Activated CD4-positive, alpha-beta T cell treated with anti-CD3 and anti-CD28 coated beads, Interleukin-2, amount 10 ng/mL, durations not matched to agents 24 days and 14 days (primary cell): Measurements from ENCODE around the gene OPRL1. TPM values are rescaled to one million over a fixed set of nuclear protein-coding genes. Genes with fewer than 3 reads are reported as not detected.
A peak's percentile ranks its signal among the peaks of the same experiment; 100 is the strongest.

Source experiments
- DNase-seq: peaks from one replicate; pipeline ENCODE4 v3.0.0; 2022
- H3K27ac Mint-ChIP-seq: one replicate; pipeline ENCODE4 v1.8.0; 2022; ENCODE audit warnings: mild to moderate bottlenecking, mixed read lengths
- H3K27me3 Mint-ChIP-seq: one replicate; pipeline ENCODE4 v1.8.0; 2022; ENCODE audit warnings: mixed read lengths
- H3K36me3 Mint-ChIP-seq: one replicate; pipeline ENCODE4 v1.8.0; 2022; ENCODE audit warnings: low read depth, mild to moderate bottlenecking, mixed read lengths
- H3K4me1 Mint-ChIP-seq: one replicate; pipeline ENCODE4 v1.8.0; 2021; ENCODE audit warnings: mixed read lengths
- H3K4me3 Mint-ChIP-seq: one replicate; pipeline ENCODE4 v1.8.0; 2022; ENCODE audit warnings: mild to moderate bottlenecking, moderate library complexity, mixed read lengths
- H3K9me3 Mint-ChIP-seq: one replicate; pipeline ENCODE4 v1.8.0; 2021; ENCODE audit warnings: mixed read lengths
- intact Hi-C: fragments of 100-400 bp; cut with micrococcal nuclease; formaldehyde crosslinking; loops from one replicate; pipeline ENCODE4 v1.15.1; 2023
- total RNA-seq: library from RNA; stranded (reverse); gene quantifications from 2 replicates; pipeline ENCODE4 v1.2.3, GENCODE V29; 2022

Gene OPRL1
- total RNA-seq = 0.23 and 0.28 TPM in 2 replicates

DNA sequence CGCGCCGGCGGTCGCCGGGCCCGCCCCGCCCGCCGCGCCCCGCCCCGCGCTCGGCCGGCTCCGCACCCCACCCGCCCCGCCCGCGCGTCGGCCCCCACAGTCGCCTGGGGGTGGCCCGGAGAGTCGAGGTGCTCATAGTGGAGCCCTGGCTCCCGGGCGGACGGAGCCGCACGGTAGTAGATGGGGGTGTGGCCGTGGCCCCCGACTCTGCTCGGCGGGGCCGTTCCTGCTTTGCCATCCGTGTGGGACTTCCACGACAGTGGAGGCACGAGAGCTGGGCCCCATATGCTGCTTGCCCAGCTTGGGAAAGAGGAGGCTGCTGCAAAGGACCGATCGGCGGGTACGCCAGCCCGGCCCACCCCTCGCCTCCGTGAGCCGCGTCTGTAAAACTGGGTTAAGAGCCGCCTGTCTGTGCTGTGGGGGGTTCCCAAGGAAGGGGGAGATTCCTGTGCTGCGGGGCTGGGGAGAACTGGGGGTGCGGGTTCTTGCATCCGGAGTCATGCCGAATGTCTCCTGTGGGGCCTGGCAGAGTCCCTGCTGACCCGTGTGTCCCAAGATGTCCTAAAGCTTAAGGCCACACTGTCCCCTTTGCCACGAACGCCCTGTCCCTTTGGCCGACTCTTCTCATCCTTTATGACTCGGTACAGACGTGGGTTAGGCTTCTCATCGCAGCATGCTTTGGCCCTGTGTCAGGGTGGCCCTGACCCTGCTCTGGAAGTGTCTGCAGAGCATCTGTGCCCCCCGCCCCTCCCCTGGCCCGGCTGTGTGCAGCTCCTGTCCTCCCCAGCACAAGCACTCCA, at the start of gene OPRL1:
TSS of gene OPRL1 (plus strand) at position 70 of the 800 bp plus-strand sequence. CDS start 12,639 bp downstream, outside the sequence.
- intact Hi-C loops = no loop called here
- no peak for DNase-seq
- peak within 1 kb of the TSS; percentile 95 for H3K4me3 Mint-ChIP-seq
- H3K27ac Mint-ChIP-seq = peak within 1 kb of the TSS; percentile 80
- peaks cover 11% of the 10 kb centered on the region for H3K36me3 Mint-ChIP-seq
- no peaks in the 10 kb centered on the region for H3K9me3 Mint-ChIP-seq
- H3K27me3 Mint-ChIP-seq = peaks cover 19% of the 10 kb centered on the region
- H3K4me1 Mint-ChIP-seq = peaks cover 30% of the 10 kb centered on the region

DNA sequence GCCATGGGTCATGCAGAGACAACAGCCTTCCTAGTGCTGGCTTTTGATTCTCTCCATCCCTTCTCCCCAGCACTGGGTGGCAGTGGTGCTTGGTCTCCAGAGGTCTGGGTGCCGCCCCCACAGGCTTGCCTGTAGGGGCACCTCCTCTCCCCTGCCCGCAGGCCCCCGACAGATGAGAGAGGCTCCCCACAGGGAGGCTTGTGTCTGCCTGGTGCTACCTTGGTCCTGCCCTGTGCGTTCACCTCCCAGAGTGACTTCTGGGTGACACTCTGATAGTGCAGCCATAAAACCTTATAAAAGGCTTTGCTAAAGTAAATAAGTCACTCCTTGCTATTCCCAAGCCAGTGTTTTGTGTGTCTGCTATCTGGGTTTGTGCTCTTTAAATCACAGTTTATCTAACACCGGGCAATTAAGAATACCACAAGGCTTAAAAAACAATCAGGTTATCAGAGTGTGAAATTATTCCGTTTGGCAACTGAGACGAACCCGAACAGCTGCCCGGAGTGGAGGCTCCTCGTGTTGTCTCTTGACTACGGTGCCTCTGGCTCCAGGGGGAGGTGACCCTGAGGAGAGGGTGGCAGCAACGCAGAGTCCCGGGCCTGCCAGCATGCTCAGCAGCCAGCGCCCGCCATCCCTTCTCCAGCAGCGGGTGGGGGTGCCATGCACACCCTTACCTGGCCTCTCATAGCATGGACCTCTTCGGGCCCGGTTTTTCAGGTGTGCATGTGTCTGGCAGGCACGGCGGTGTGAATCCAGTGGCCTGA, 49.3 kb upstream of the OPRL1 start:
- intact Hi-C loops = no loop called here
- Mint-ChIP-seq H3K36me3 (peaks cover 53% of the 10 kb centered on the region), H3K27ac (peak overlapping the region; percentile 25), H3K9me3 (no peaks in the 10 kb centered on the region), H3K27me3 (no peaks in the 10 kb centered on the region), H3K4me3 (no peak overlapping the region), H3K4me1 (peaks cover 20% of the 10 kb centered on the region)
- DNase-seq = peak; percentile 54

DNA sequence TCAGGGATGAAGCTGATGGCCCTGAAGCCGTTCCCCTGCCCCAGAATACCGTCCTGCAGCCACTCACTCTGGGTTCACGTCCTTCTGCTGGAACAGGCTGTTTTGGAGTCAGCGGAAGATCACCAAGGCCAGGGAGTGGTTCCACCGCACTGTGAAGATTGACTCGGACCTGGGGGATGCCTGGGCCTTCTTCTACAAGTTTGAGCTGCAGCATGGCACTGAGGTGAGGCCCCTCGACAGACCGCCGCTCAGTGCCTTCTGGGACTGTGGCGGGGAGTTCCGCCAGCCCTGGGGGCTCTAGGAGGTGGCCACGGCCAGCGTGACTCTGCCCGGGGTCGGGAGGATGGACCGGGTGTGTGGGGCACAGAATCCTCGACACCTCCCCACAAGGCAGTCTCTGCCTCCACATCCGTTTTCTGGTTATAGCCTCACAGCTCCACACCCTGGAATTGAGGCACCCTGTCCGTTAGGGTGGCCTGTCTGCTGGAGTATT, 48.0 kb upstream of the OPRL1 start:
- Mint-ChIP-seq H3K36me3 (peaks cover 45% of the 10 kb centered on the region), H3K4me1 (peaks cover 28% of the 10 kb centered on the region), H3K27me3 (no peaks in the 10 kb centered on the region), H3K27ac (no peak overlapping the region), H3K9me3 (no peaks in the 10 kb centered on the region), H3K4me3 (no peak overlapping the region)
- intact Hi-C loops = no loop called here
- DNase-seq = no peak

DNA sequence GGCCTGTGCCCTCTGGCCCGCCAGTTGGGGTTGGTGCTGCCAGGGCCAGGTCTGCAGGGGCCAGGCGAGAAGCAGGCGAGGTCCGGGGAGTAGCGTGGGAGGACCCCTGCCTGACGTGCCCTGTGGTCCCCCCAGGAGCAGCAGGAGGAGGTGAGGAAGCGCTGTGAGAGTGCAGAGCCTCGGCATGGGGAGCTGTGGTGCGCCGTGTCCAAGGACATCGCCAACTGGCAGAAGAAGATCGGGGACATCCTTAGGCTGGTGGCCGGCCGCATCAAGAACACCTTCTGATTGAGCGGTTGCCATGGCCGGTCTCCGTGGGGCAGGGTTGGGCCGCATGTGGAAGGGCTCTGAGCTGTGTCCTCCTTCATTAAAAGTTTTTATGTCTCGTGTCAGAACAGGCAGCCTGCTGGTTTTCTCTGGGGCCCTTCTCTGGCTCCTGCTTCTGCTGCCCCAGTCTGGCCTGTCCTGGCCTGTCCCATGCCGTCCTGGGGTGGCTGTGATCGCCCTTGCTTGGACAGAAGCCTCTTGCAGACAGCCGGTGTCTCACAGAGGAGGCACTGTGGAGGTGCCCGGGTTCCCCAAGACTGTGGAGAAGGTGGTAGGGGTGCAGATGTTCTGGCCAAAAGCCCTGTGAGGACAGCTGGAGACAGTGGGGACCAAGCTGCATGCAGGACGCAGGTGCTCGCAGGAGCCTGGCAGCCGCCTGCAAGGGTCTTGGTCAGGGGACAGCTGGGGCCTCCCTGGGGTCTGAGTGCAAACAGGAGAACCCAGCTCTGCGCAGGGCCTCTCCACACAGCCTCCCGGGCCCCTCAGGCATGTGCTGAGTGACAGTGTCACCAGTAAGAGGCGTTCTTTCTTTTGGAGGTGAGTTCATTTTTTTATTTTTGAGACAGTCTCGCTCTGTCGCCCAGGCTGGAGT, 46.9 kb upstream of the OPRL1 start:
- Mint-ChIP-seq H3K27ac (peak overlapping the region; percentile 95), H3K9me3 (no peaks in the 10 kb centered on the region), H3K4me1 (peaks cover 37% of the 10 kb centered on the region), H3K36me3 (peaks cover 41% of the 10 kb centered on the region), H3K4me3 (no peak overlapping the region), H3K27me3 (no peaks in the 10 kb centered on the region)
- intact Hi-C loops = no loop called here
- DNase-seq = peak; percentile 56

GRCh38 chr20:64033981-64034493, 45.8 kb upstream of the OPRL1 start:
- Mint-ChIP-seq H3K36me3 (peaks cover 34% of the 10 kb centered on the region), H3K27me3 (no peaks in the 10 kb centered on the region), H3K9me3 (no peaks in the 10 kb centered on the region), H3K27ac (peak overlapping the region; percentile 95), H3K4me1 (peaks cover 38% of the 10 kb centered on the region), H3K4me3 (peak overlapping the region; percentile 8)
- peak; percentile 59 for DNase-seq
- intact Hi-C loops = no loop called here

DNA sequence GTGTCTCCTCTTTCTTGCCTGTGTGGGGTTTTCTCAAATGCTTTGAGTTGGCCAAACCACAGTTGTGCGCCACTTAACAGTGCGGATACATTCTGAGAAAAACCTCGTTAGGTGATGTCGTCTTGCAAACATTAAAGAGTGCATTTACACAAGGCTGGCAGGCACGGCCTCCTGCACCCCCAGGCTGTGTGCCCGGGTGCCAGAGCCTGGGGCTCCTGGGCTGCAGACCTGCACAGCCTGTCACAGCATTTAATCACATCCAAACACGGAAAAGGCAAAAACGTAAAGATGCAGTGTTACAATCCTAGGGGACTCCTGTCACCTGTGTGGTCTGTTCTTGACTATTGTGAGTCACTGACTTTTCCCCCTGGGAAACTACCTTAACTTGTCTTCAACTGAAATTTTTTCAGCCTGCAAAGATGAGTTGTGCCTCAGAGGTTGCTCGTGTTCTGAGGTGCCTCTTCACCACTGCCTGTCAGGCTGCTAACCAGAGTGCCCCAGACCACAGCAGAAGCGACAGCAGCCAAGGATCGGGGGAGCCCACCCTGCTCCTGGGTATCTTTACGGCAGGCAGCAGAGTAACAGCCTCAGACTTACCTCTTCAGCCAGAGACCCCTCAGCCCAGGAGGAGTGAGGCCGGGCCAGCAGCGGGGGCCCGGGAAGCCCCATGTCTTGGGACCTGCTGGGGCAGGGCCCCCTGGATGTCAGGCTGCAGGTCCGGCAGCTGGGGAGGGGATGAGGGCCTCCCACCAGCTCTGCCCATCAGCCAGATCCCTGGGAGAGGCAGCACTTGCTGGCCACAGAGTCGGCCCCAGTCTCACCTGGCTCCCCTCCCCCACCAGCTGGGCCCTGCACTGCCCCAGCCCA, 44.6 kb upstream of the OPRL1 start:
- peak overlapping the region; percentile 79 for H3K4me3 Mint-ChIP-seq
- no peaks in the 10 kb centered on the region for H3K9me3 Mint-ChIP-seq
- peaks cover 25% of the 10 kb centered on the region for H3K36me3 Mint-ChIP-seq
- peak; percentile 87 for DNase-seq
- intact Hi-C loops = loop anchor here (5.0 kb wide), 1 partner anchor 498 kb away; the partner anchor contains the start of gene PTK6
- H3K27ac Mint-ChIP-seq = peak overlapping the region; percentile 95
- peaks cover 45% of the 10 kb centered on the region for H3K4me1 Mint-ChIP-seq
- H3K27me3 Mint-ChIP-seq = no peaks in the 10 kb centered on the region

DNA sequence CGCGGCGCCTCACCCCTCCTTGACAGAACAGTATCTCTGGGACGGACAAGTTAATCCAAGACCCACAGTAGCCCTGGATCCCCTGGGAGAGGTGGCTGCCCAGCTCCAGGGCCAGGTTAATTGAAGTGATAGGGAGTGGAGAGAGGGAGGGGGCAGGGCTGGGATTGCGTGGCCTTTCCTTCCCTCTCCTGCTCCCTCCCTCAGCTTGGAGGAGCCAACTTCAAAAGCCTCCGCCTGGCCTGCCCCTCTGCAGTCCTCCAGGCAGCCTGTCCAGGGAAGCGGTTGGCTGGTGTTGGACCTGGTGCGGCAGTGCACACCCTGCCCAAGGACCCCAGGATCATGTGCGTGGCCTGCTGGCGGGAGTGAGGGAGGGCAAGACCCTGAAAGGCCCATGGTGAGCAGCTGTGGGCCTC, 43.9 kb upstream of the OPRL1 start, which contains the start of gene C20orf204:
TSS of gene C20orf204 (plus strand) at position 250 of the 413 bp plus-strand sequence. CDS start at position 392, 142 bp downstream.
- intact Hi-C loops = loop anchor here (5.0 kb wide), 1 partner anchor 499 kb away; the partner anchor contains the start of gene PTK6
- Mint-ChIP-seq H3K36me3 (peaks cover 21% of the 10 kb centered on the region), H3K4me3 (peak within 1 kb of the TSS; percentile 79), H3K9me3 (no peaks in the 10 kb centered on the region), H3K27ac (peak within 1 kb of the TSS; percentile 95), H3K4me1 (peaks cover 48% of the 10 kb centered on the region), H3K27me3 (no peaks in the 10 kb centered on the region)
- DNase-seq = peak; percentile 65

DNA sequence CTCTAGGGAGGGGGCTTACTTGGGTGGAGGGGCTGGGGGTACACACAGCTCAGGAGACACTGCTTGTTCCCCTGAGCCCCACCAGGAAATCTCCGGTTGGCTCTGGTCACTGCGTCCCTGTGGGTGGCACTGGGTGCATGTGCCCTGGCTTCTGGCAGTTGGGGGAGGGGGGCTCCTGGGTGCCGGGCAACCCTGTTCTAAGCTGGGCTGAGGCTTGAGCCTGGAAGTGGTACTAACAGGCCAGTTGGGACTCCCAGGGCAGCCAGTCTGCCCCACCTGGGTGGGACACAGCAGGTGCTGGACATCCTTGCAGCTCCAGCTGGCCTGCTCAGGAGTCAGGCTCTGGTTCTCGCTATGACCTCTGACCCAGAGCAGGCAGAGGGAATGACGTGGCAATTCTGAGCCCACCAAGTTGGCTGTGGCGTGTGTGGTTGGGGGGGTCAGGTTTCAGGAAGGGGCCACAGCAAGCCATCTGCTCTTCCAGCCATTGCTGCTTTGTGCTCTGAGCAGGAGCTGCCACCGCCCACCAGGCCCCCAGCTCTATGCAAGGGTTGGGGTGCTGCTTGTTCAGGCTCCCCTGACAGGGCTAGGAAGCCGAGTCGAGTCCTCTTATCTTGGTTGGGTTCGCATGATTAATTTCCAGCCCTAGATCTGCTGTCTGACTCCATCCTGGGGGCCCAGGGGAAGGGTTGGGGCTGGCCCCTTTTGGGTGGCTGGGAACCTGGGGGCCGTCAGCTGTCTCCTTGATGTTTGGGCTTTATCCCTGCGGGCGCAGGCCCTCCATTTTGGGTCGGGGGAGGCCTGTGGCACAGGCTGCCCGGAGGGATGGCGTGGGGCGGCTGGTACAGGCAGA, 43.3 kb upstream of the OPRL1 start:
- Mint-ChIP-seq H3K9me3 (no peaks in the 10 kb centered on the region), H3K4me3 (peak overlapping the region; percentile 79), H3K4me1 (peaks cover 49% of the 10 kb centered on the region), H3K27ac (peak overlapping the region; percentile 84), H3K36me3 (peaks cover 18% of the 10 kb centered on the region), H3K27me3 (no peaks in the 10 kb centered on the region)
- intact Hi-C loops = loop anchor here (5.0 kb wide), 1 partner anchor 499 kb away; the partner anchor contains the start of gene PTK6
- DNase-seq = peak; percentile 64

DNA sequence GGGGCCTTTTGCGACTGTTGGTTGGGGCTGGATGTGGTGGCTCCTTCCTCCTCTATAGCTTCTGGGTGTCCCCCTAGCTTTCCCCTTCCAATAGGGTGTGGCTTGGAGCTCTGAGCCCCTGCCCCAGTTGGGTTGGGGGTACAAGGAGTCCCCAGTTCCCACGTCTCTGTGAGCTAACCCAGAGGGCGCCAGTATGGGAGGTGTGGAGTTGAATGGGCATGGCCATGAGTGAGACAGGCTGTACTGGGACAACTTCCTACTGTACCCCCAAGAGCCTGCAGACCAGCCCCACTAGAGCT, 42.7 kb upstream of the OPRL1 start:
- Mint-ChIP-seq H3K4me1 (peaks cover 50% of the 10 kb centered on the region), H3K27ac (peak overlapping the region; percentile 84), H3K9me3 (no peaks in the 10 kb centered on the region)

GRCh38 chr20:64037498-64038213, 42.2 kb upstream of the OPRL1 start:
- H3K36me3 Mint-ChIP-seq = peaks cover 13% of the 10 kb centered on the region
- H3K4me3 Mint-ChIP-seq = peak overlapping the region; percentile 79
- H3K27me3 Mint-ChIP-seq = no peaks in the 10 kb centered on the region
- peak overlapping the region; percentile 84 for H3K27ac Mint-ChIP-seq
- H3K4me1 Mint-ChIP-seq = peaks cover 51% of the 10 kb centered on the region
- DNase-seq = peak; percentile 77
- intact Hi-C loops = loop anchor here (1.0 to 5.0 kb wide), 3 partner anchors 19 to 500 kb away; partner anchors contain the start of gene PTK6
- no peaks in the 10 kb centered on the region for H3K9me3 Mint-ChIP-seq

More for the DNA sequence above, 42.7 kb upstream of the OPRL1 start:
- no peaks in the 10 kb centered on the region for H3K27me3 Mint-ChIP-seq
- no peak for DNase-seq
- intact Hi-C loops = loop anchor here (5.0 kb wide), 1 partner anchor 500 kb away; the partner anchor contains the start of gene PTK6
- peak overlapping the region; percentile 79 for H3K4me3 Mint-ChIP-seq
- H3K36me3 Mint-ChIP-seq = peaks cover 16% of the 10 kb centered on the region

- Mint-ChIP-seq H3K9me3 (no peaks in the 10 kb centered on the region), H3K36me3 (peaks cover 11% of the 10 kb centered on the region), H3K4me1 (peaks cover 51% of the 10 kb centered on the region), H3K27me3 (no peaks in the 10 kb centered on the region), H3K27ac (peak overlapping the region; percentile 84), H3K4me3 (peak overlapping the region; percentile 79)
- no peak for DNase-seq
- intact Hi-C loops = loop anchor here (1.0 to 5.0 kb wide), 3 partner anchors 19 to 501 kb away; partner anchors contain the start of gene PTK6
Observed at GRCh38 chr20:64038224-64038564, 41.7 kb upstream of the OPRL1 start.
